DMS153 treated with DMSO at 0.1 percent for 48 hours (cell line): ENCODE data around the gene ZNF618.

Experiments
- DNase-seq: peaks from one replicate; lab custom pipeline; 2025; ENCODE audit not compliant: unreplicated experiment; lab: John Stamatoyannopoulos, UW

The ZNF618 gene

GRCh38 chr9:113876151-113876992 is at the start of gene ZNF618:
Gene ZNF618, plus strand, starts transcription at chr9:113876309. Its CDS starts 72 bp downstream, at chr9:113876381.
- DNase-seq = no peak

GRCh38 chr9:113828221-113828620 is 47.9 kb upstream of the ZNF618 start:
- no peak for DNase-seq

GRCh38 chr9:113837334-113837733 is 38.8 kb upstream of the ZNF618 start:
- no peak for DNase-seq

- no peak for DNase-seq
These were observed 34.0 kb upstream of the ZNF618 start for GRCh38 chr9:113842086-113842485.

- DNase-seq = no peak
These were observed 31.6 kb upstream of the ZNF618 start for GRCh38 chr9:113844466-113844865.

- DNase-seq = no peak
These were observed 24.8 kb upstream of the ZNF618 start for GRCh38 chr9:113851359-113851758.

GRCh38 chr9:113851873-113852272 is 24.2 kb upstream of the ZNF618 start:
- DNase-seq = no peak

- no peak for DNase-seq
These were observed 22.8 kb upstream of the ZNF618 start for GRCh38 chr9:113853333-113853732.

- DNase-seq = no peak
These were observed 21.8 kb upstream of the ZNF618 start for GRCh38 chr9:113854310-113854709.

- no peak for DNase-seq
These were observed 18.2 kb upstream of the ZNF618 start for GRCh38 chr9:113857875-113858274.

- DNase-seq = no peak
These were observed 17.8 kb upstream of the ZNF618 start for GRCh38 chr9:113858282-113858681.

- no peak for DNase-seq
These were observed 12.8 kb upstream of the ZNF618 start for GRCh38 chr9:113863345-113863744.

- no peak for DNase-seq
These were observed 7.6 kb upstream of the ZNF618 start for GRCh38 chr9:113868501-113868900.

- no peak for DNase-seq
These were observed 3.5 kb upstream of the ZNF618 start for GRCh38 chr9:113872485-113873143.

GRCh38 chr9:113873446-113873845 is 2.7 kb upstream of the ZNF618 start:
- no peak for DNase-seq

- DNase-seq = no peak
These were observed 2.2 kb upstream of the ZNF618 start for GRCh38 chr9:113873926-113874325.

- DNase-seq = no peak
These were observed 504 bp upstream of the ZNF618 start for GRCh38 chr9:113875459-113876150.

GRCh38 chr9:113876993-113877368 is 872 bp downstream of the ZNF618 start:
- DNase-seq = no peak

GRCh38 chr9:113879318-113879717 is 3.2 kb downstream of the ZNF618 start:
- DNase-seq = no peak

- DNase-seq = no peak
These were observed 3.8 kb downstream of the ZNF618 start for GRCh38 chr9:113879911-113880310.

- DNase-seq = no peak
These were observed 6.1 kb downstream of the ZNF618 start for GRCh38 chr9:113882181-113882580.

- DNase-seq = no peak
These were observed 6.6 kb downstream of the ZNF618 start for GRCh38 chr9:113882636-113883164.
